ENCODE measurements around the gene PRKG1. TPM values are rescaled to one million over a fixed set of nuclear protein-coding genes. Genes with fewer than 3 reads are reported as not detected.

Gene PRKG1
- polyA plus RNA-seq, 3 donors, result not detected

- no CpG with 5 or more reads among the region's 3 CpGs for WGBS (ENCODE audit: insufficient coverage)
- no peak overlapping the region for H3K4me3 Mint-ChIP-seq
- no peak overlapping the region for H3K4me2 ChIP-seq (replicated peaks; ENCODE audit: extremely low read depth, low read length, poor library complexity, severe bottlenecking)
These were observed 1000.3 kb downstream of the PRKG1 start for GRCh38 chr10:52074505-52075026.

GRCh38 chr10:52077814-52078213 lies 1003.5 kb downstream of the PRKG1 start:
- peaks cover 0 to 8% of the 10 kb centered on the region in 2 donors for H3K9me3 ChIP-seq (replicated peaks in 1 of 2; ENCODE audit: control insufficient read depth in 1 of 2, insufficient read depth in 1 of 2, low read length in 2 of 2)
- no peak overlapping the region for H2AFZ ChIP-seq (ENCODE audit: insufficient read depth, low read depth, low read length, poor library complexity, severe bottlenecking)
- H3K27ac ChIP-seq (ENCODE audit: low read depth in 1 of 2, low read length in 2 of 2), result no peak overlapping the region
- H3K9ac ChIP-seq (ENCODE audit: insufficient read depth, low read length, poor library complexity, severe bottlenecking), result no peak overlapping the region
- H3K4me2 ChIP-seq (replicated peaks; ENCODE audit: extremely low read depth, low read length, poor library complexity, severe bottlenecking), result no peak overlapping the region
- Mint-ChIP-seq H3K27me3 (ENCODE audit: low read depth in 3 of 3) (no peaks in the 10 kb centered on the region), H3K27ac (no peak overlapping the region), H3K9me3 (peaks cover 0 to 7% (median 2%) of the 10 kb centered on the region in 7 donors), H3K4me1 (no peaks in the 10 kb centered on the region), H3K4me3 (no peak overlapping the region), H3K36me3 (no peaks in the 10 kb centered on the region)
- no peaks in the 10 kb centered on the region for H4K20me1 ChIP-seq (ENCODE audit: insufficient read depth, low read length)
- intact Hi-C loops (cut with micrococcal nuclease), result no loop called here
- no peak for DNase-seq
- H3K36me3 ChIP-seq (replicated peaks in 1 of 2; ENCODE audit: control insufficient read depth in 1 of 2, insufficient read depth in 2 of 2, low read length in 2 of 2), result no peaks in the 10 kb centered on the region
- TF ChIP-seq CTCF (IDR thresholded peaks at IDR 0.05), result no peak
- no peaks in the 10 kb centered on the region for H3K79me2 ChIP-seq (ENCODE audit: insufficient read depth, low read length)
- WGBS (ENCODE audit: insufficient coverage), result 85% methylated on average over 5 of the region's 7 CpGs
- no peaks in the 10 kb centered on the region for H3K27me3 ChIP-seq (ENCODE audit: control insufficient read depth in 2 of 2, insufficient read depth in 2 of 2, low read length in 2 of 2)
- no peaks in the 10 kb centered on the region for H3K4me1 ChIP-seq (ENCODE audit: control insufficient read depth in 1 of 2, insufficient read depth in 2 of 2, low read length in 2 of 2)
- no peak overlapping the region for H3K4me3 ChIP-seq (replicated peaks in 1 of 3; ENCODE audit: low read depth in 2 of 3, low read length in 3 of 3)

More at GRCh38 chr10:52074505-52075026, 1000.3 kb downstream of the PRKG1 start:
- no peaks in the 10 kb centered on the region for H3K79me2 ChIP-seq (ENCODE audit: insufficient read depth, low read length)
- Mint-ChIP-seq H3K9me3 (peaks cover 0 to 6% (median 2%) of the 10 kb centered on the region in 7 donors), H3K27me3 (ENCODE audit: low read depth in 3 of 3) (no peaks in the 10 kb centered on the region), H3K36me3 (no peaks in the 10 kb centered on the region), H3K27ac (no peak overlapping the region), H3K4me1 (no peaks in the 10 kb centered on the region)
- no peak overlapping the region for H2AFZ ChIP-seq (ENCODE audit: insufficient read depth, low read depth, low read length, poor library complexity, severe bottlenecking)
- no peaks in the 10 kb centered on the region for H3K4me1 ChIP-seq (ENCODE audit: control insufficient read depth in 1 of 2, insufficient read depth in 2 of 2, low read length in 2 of 2)
- no peak overlapping the region for H3K9ac ChIP-seq (ENCODE audit: insufficient read depth, low read length, poor library complexity, severe bottlenecking)
- intact Hi-C loops (cut with micrococcal nuclease), result no loop called here
- H3K36me3 ChIP-seq (replicated peaks in 1 of 2; ENCODE audit: control insufficient read depth in 1 of 2, insufficient read depth in 2 of 2, low read length in 2 of 2), result no peaks in the 10 kb centered on the region
- no peak for TF ChIP-seq CTCF (IDR thresholded peaks at IDR 0.05)
- no peaks in the 10 kb centered on the region for H3K27me3 ChIP-seq (ENCODE audit: control insufficient read depth in 2 of 2, insufficient read depth in 2 of 2, low read length in 2 of 2)
- no peaks in the 10 kb centered on the region for H4K20me1 ChIP-seq (ENCODE audit: insufficient read depth, low read length)
- DNase-seq, result no peak
- H3K4me3 ChIP-seq (replicated peaks in 1 of 3; ENCODE audit: low read depth in 2 of 3, low read length in 3 of 3), result no peak overlapping the region
- peaks cover 0 to 8% of the 10 kb centered on the region in 2 donors for H3K9me3 ChIP-seq (replicated peaks in 1 of 2; ENCODE audit: control insufficient read depth in 1 of 2, insufficient read depth in 1 of 2, low read length in 2 of 2)
- no peak overlapping the region for H3K27ac ChIP-seq (ENCODE audit: low read depth in 1 of 2, low read length in 2 of 2)
